ENCODE measurements around the gene PPP1R14C.

DNA sequence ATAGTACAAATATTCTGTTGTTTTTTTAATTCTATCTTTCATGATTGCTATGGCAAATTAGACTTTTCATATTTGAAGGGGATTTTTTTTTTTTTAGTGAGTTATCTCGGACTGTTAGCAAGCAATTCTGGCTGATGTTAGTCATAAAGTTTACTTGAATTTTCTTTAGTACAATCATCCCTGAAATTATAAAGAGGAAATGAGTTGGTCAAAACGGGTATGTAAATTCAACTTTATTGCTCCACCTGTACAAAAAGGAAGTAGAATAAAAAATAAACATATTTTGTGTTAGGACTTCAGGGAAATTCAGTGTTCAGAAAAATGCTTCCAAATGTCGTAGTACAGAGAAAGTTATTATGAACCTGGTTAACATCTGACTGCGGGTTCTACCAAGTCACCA is 40.3 kb downstream of the PPP1R14C start:
- TF ChIP-seq, protein P1, sequence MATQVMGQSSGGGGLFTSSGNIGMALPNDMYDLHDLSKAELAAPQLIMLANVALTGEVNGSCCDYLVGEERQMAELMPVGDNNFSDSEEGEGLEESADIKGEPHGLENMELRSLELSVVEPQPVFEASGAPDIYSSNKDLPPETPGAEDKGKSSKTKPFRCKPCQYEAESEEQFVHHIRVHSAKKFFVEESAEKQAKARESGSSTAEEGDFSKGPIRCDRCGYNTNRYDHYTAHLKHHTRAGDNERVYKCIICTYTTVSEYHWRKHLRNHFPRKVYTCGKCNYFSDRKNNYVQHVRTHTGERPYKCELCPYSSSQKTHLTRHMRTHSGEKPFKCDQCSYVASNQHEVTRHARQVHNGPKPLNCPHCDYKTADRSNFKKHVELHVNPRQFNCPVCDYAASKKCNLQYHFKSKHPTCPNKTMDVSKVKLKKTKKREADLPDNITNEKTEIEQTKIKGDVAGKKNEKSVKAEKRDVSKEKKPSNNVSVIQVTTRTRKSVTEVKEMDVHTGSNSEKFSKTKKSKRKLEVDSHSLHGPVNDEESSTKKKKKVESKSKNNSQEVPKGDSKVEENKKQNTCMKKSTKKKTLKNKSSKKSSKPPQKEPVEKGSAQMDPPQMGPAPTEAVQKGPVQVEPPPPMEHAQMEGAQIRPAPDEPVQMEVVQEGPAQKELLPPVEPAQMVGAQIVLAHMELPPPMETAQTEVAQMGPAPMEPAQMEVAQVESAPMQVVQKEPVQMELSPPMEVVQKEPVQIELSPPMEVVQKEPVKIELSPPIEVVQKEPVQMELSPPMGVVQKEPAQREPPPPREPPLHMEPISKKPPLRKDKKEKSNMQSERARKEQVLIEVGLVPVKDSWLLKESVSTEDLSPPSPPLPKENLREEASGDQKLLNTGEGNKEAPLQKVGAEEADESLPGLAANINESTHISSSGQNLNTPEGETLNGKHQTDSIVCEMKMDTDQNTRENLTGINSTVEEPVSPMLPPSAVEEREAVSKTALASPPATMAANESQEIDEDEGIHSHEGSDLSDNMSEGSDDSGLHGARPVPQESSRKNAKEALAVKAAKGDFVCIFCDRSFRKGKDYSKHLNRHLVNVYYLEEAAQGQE (IDR thresholded peaks at IDR 0.05; ENCODE audit: insufficient read depth in 1 of 2, low read depth in 2 of 2, low read length in 2 of 2) = no peak
- no peak for TF ChIP-seq TAF1 (IDR thresholded peaks at IDR 0.05; ENCODE audit: borderline replicate concordance, insufficient read depth, low read length)
- no peak for TF ChIP-seq POLR2AphosphoS5 (IDR thresholded peaks at IDR 0.05; ENCODE audit: low read depth, low read length)
- no peak for TF ChIP-seq SIN3A (IDR thresholded peaks at IDR 0.05; ENCODE audit: borderline replicate concordance, insufficient read depth, low read length)
